ENCODE data around the gene CHML.
A peak's percentile ranks its signal among the peaks of the same experiment; 100 is the strongest.

The CHML gene

GRCh38 chr1:241617426-241617825 is 22.7 kb downstream of the CHML start:
- FAIRE-seq (no peak), DNase-seq (ENCODE audit: low spot score) (no peak)

- DNase-seq (ENCODE audit: low spot score) = no peak
- no peak for FAIRE-seq
Observed at GRCh38 chr1:241615043-241615974, 24.9 kb downstream of the CHML start.

GRCh38 chr1:241614572-241614971 is 25.6 kb downstream of the CHML start:
- FAIRE-seq (no peak), DNase-seq (ENCODE audit: low spot score) (no peak)

- FAIRE-seq = no peak
- no peak for DNase-seq (ENCODE audit: low spot score)
Observed at GRCh38 chr1:241614144-241614543, 26.0 kb downstream of the CHML start.

GRCh38 chr1:241612533-241613477 is 27.4 kb downstream of the CHML start:
- DNase-seq (ENCODE audit: low spot score) (peak; percentile 41), FAIRE-seq (no peak)

- DNase-seq (ENCODE audit: low spot score) (no peak), FAIRE-seq (no peak)
Observed at GRCh38 chr1:241611736-241612135, 28.4 kb downstream of the CHML start.

GRCh38 chr1:241611063-241611462 is 29.1 kb downstream of the CHML start:
- FAIRE-seq (no peak), DNase-seq (ENCODE audit: low spot score) (no peak)

- FAIRE-seq (no peak), DNase-seq (ENCODE audit: low spot score) (no peak)
Observed at GRCh38 chr1:241610056-241610815, 29.9 kb downstream of the CHML start.

GRCh38 chr1:241608379-241609033 is 31.7 kb downstream of the CHML start:
- no peak for FAIRE-seq
- no peak for DNase-seq (ENCODE audit: low spot score)

GRCh38 chr1:241607497-241607896 is 32.7 kb downstream of the CHML start:
- no peak for DNase-seq (ENCODE audit: low spot score)
- FAIRE-seq = no peak

GRCh38 chr1:241606544-241606943 is 33.6 kb downstream of the CHML start:
- FAIRE-seq (no peak), DNase-seq (ENCODE audit: low spot score) (peak; percentile 63)

GRCh38 chr1:241605146-241605805 is 34.9 kb downstream of the CHML start:
- FAIRE-seq = no peak
- no peak for DNase-seq (ENCODE audit: low spot score)

- no peak for DNase-seq (ENCODE audit: low spot score)
- no peak for FAIRE-seq
Observed at GRCh38 chr1:241603731-241604245, 36.4 kb downstream of the CHML start.

GRCh38 chr1:241600496-241600901 is 39.7 kb downstream of the CHML start:
- FAIRE-seq = no peak
- DNase-seq (ENCODE audit: low spot score) = no peak

GRCh38 chr1:241598249-241598648 is 41.9 kb downstream of the CHML start:
- DNase-seq (ENCODE audit: low spot score) = no peak
- no peak for FAIRE-seq

GRCh38 chr1:241596633-241597032 is 43.5 kb downstream of the CHML start:
- no peak for FAIRE-seq
- DNase-seq (ENCODE audit: low spot score) = no peak

GRCh38 chr1:241593186-241593585 is 47.0 kb downstream of the CHML start:
- DNase-seq (ENCODE audit: low spot score) (no peak), FAIRE-seq (no peak)

GRCh38 chr1:241592273-241592958 is 47.8 kb downstream of the CHML start:
- DNase-seq (ENCODE audit: low spot score) (peak; percentile 52), FAIRE-seq (peak; percentile 37)

GRCh38 chr1:241591736-241592135 is 48.4 kb downstream of the CHML start:
- no peak for DNase-seq (ENCODE audit: low spot score)
- FAIRE-seq = no peak

Measured in urothelium cell line (cell line).